BJ (cell line): ENCODE data around the gene CHST5. TPM values are rescaled to one million over a fixed set of nuclear protein-coding genes. Genes with fewer than 3 reads are reported as not detected.

Experiments used
- CTCF ChIA-PET: fragments of 350-600 bp; formaldehyde crosslinking; extraction: SDS; loops from one replicate; lab custom pipeline; 2021; ENCODE audit warnings: antibody characterized with exemption, inconsistent platforms; lab: Yijun Ruan, JAX
- POLR2A ChIA-PET: fragments of 300-600 bp; sonication (Branson Sonifier 250); formaldehyde crosslinking; extraction: SDS; loops from one replicate; lab custom pipeline; 2021; ENCODE audit warnings: antibody characterized with exemption; lab: Charles Lee
- DNase-seq: peaks from one replicate; pipeline ENCODE4 v3.0.0-alpha.2; 2011; ENCODE audit warnings: low read depth
- H3K27me3 ChIP-seq: 2 replicates; pipeline ENCODE4 v1.6.0; 2011; ENCODE audit warnings: low read length; ENCODE audit not compliant: control insufficient read depth, insufficient read depth
- H3K36me3 ChIP-seq: 2 replicates; pipeline ENCODE4 v1.5.1; 2011; ENCODE audit warnings: low read length; ENCODE audit not compliant: control insufficient read depth, insufficient read depth
- H3K4me3 ChIP-seq: 2 replicates; pipeline ENCODE4 v1.5.1; 2011; ENCODE audit warnings: low read depth, mild to moderate bottlenecking, control low read depth, low read length
- CTCF ChIP-seq: IDR thresholded peaks from 2 replicates; pipeline ENCODE4 v1.5.1; 2011; ENCODE audit warnings: low read depth, mild to moderate bottlenecking, control low read depth, inconsistent platforms, low read length, moderate library complexity; ENCODE audit not compliant: insufficient read depth
- polyA plus RNA-seq: library from polyadenylated mRNA; depleted of rRNA; stranded (reverse); fragments of >200 nt; gene quantifications from 2 replicates; pipeline ENCODE4 v1.2.3, GENCODE V29; 2011

CHST5 gene
- polyA plus RNA-seq, 1 experiment = not detected

GRCh38 chr16:75576384-75576811 is 40.5 kb upstream of the CHST5 start:
- no peak for TF ChIP-seq CTCF
- ChIA-PET CTCF (interaction anchor here (0.9 to 1.4 kb wide), 2 partner anchors 11 to 187 kb away, joined by 3 to 4 read pairs; no protein-coding TSS in a partner anchor), POLR2A (no interaction called here)
- no peak overlapping the region for H3K4me3 ChIP-seq
- no peaks in the 10 kb centered on the region for H3K27me3 ChIP-seq
- DNase-seq = no peak
- H3K36me3 ChIP-seq = peaks cover 32% of the 10 kb centered on the region

GRCh38 chr16:75575958-75576357 is 40.0 kb upstream of the CHST5 start:
- ChIA-PET CTCF (interaction anchor here (0.9 to 1.4 kb wide), 2 partner anchors 11 to 188 kb away, joined by 3 to 4 read pairs; no protein-coding TSS in a partner anchor), POLR2A (no interaction called here)
- Histone ChIP-seq H3K4me3 (no peak overlapping the region), H3K36me3 (peaks cover 31% of the 10 kb centered on the region), H3K27me3 (no peaks in the 10 kb centered on the region)
- no peak for TF ChIP-seq CTCF
- no peak for DNase-seq

DNA sequence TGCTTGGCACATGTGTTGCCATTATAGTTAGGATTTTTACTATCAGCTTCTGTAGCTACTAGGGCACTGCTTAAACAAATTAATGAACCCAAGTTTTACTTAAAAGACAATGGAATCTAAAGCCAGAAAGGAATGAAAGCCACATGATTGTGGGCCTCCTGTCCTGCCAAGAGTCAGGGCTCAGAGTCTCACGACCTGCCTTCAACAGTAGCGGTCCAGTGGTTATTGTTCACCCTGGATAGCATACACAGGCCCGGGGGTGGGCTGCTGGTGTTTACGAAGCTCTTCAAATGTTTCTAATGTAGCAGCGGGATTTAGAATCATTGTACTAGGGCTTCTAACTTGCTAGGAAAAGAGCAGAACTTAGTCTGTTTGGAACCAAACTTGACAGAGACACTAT is 38.0 kb upstream of the CHST5 start:
- Histone ChIP-seq H3K27me3 (no peaks in the 10 kb centered on the region), H3K4me3 (no peak overlapping the region), H3K36me3 (peaks cover 36% of the 10 kb centered on the region)
- ChIA-PET CTCF (interaction anchor here (0.7 to 1.9 kb wide), 3 partner anchors 12 to 57 kb away, joined by 3 to 6 read pairs (median 3); no protein-coding TSS in a partner anchor), POLR2A (no interaction called here)
- no peak for DNase-seq
- TF ChIP-seq CTCF = no peak

GRCh38 chr16:75572864-75573542 is 37.1 kb upstream of the CHST5 start:
- Histone ChIP-seq H3K36me3 (peaks cover 40% of the 10 kb centered on the region), H3K4me3 (no peak overlapping the region), H3K27me3 (no peaks in the 10 kb centered on the region)
- ChIA-PET POLR2A (no interaction called here), CTCF (interaction anchor here (0.7 to 1.9 kb wide), 3 partner anchors 13 to 56 kb away, joined by 3 to 6 read pairs (median 3); no protein-coding TSS in a partner anchor)
- DNase-seq = no peak
- TF ChIP-seq CTCF = no peak

- Histone ChIP-seq H3K4me3 (no peak overlapping the region), H3K36me3 (peaks cover 32% of the 10 kb centered on the region), H3K27me3 (no peaks in the 10 kb centered on the region)
- DNase-seq = no peak
- POLR2A ChIA-PET = no interaction called here
- no peak for TF ChIP-seq CTCF
- CTCF ChIA-PET = no interaction called here
Measured at GRCh38 chr16:75570396-75571065, 34.6 kb upstream of the CHST5 start.
